GM12878 (cell line): ENCODE measurements around the gene DNHD1. TPM values are rescaled to one million over a fixed set of nuclear protein-coding genes. Genes with fewer than 3 reads are reported as not detected.

Source experiments
- ATAC-seq: fragments of 200-7000 bp; cut with Tn5 transposase; 3 replicates; pipeline ENCODE4 v1.9.1; 2020; ENCODE audit warnings: mild to moderate bottlenecking, moderate library complexity
- BruUV-seq: library from RNA; stranded (reverse); fragments of 400-500 nt; replicated peaks from 2 replicates; lab custom pipeline; 2021; lab: Mats Ljungman, UMichigan
- CTCF ChIA-PET: fragments of 300-600 bp; sonication (Branson Sonifier 250); formaldehyde crosslinking; extraction: SDS; loops from one replicate; lab custom pipeline; 2021; ENCODE audit warnings: inconsistent platforms; lab: Yijun Ruan, JAX
- POLR2A ChIA-PET: fragments of 350-600 bp; formaldehyde crosslinking; extraction: SDS; loops from one replicate; lab custom pipeline; 2021; ENCODE audit warnings: inconsistent platforms; lab: Charles Lee
- RAD21 ChIA-PET: fragments of 300-600 bp; sonication (Branson Sonifier 250); formaldehyde crosslinking; loops from one replicate; lab custom pipeline; 2023; ENCODE audit warnings: antibody characterized with exemption; ENCODE audit not compliant: unreplicated experiment; lab: Charles Lee
- SMC1A ChIA-PET: fragments of 300-600 bp; sonication (Branson Sonifier 250); formaldehyde crosslinking; loops from one replicate; lab custom pipeline; 2023; ENCODE audit not compliant: unreplicated experiment, uncharacterized antibody; lab: Charles Lee
- DNase-seq: peaks from one replicate; pipeline ENCODE4 v3.0.0-alpha.2; 2011; ENCODE audit warnings: low read depth, low spot score
- FAIRE-seq: peaks from 3 replicates; lab custom pipeline; 2011; peaks lifted over from hg19 to GRCh38; lab: Jason Lieb, UNC
- H2AFZ ChIP-seq: 2 replicates; pipeline ENCODE4 v1.6.0; 2011; ENCODE audit warnings: low read depth, low read length, control low read depth; ENCODE audit not compliant: control insufficient read depth
- H3K27ac ChIP-seq: 2 replicates; pipeline ENCODE4 v1.5.1; 2011; ENCODE audit warnings: control low read depth; ENCODE audit not compliant: control insufficient read depth, insufficient read depth
- H3K27me3 ChIP-seq, 2 experiments: replicated peaks in 1 of 2; 2 replicates each; pipeline versions ENCODE4 v1.6.0 to v1.6.1; 2011; ENCODE audit warnings: low read length in 1 of 2; ENCODE audit not compliant: control insufficient read depth in 2 of 2, insufficient read depth in 2 of 2
- H3K36me3 ChIP-seq, 2 experiments: 2 replicates each; pipeline ENCODE4 v1.5.1; 2011; ENCODE audit warnings: low read length in 1 of 2; ENCODE audit not compliant: control insufficient read depth in 2 of 2, insufficient read depth in 2 of 2
- H3K4me1 ChIP-seq: 2 replicates; pipeline ENCODE4 v1.6.1; 2011; ENCODE audit warnings: mild to moderate bottlenecking, low read length, moderate library complexity, mixed read lengths; ENCODE audit not compliant: control insufficient read depth, insufficient read depth
- H3K4me2 ChIP-seq: 2 replicates; pipeline ENCODE4 v1.6.0; 2011; ENCODE audit warnings: control low read depth; ENCODE audit not compliant: control insufficient read depth, insufficient read depth
- H3K4me3 ChIP-seq: fragments of 200-600 bp; sonication (generic); 2 replicates; pipeline ENCODE4 v1.5.1; 2016
- H3K79me2 ChIP-seq: 2 replicates; pipeline ENCODE4 v1.6.0; 2011; ENCODE audit warnings: low read length; ENCODE audit not compliant: control insufficient read depth, insufficient read depth
- H3K9ac ChIP-seq: 2 replicates; pipeline ENCODE4 v1.8.0; 2011; ENCODE audit warnings: low read length, control low read depth, mixed read lengths; ENCODE audit not compliant: control insufficient read depth, insufficient read depth
- H3K9me3 ChIP-seq: replicated peaks from 3 replicates; pipeline ENCODE4 v1.5.1; 2011; ENCODE audit warnings: mild to moderate bottlenecking, low read length; ENCODE audit not compliant: control insufficient read depth, insufficient read depth
- H4K20me1 ChIP-seq: 2 replicates; pipeline ENCODE4 v1.6.0; 2011; ENCODE audit not compliant: control insufficient read depth, insufficient read depth
- ASH2L ChIP-seq: fragments of 300-600, 200-600 bp; sonication (generic); IDR thresholded peaks from 2 replicates; pipeline ENCODE4 v1.6.1; 2017; ENCODE audit warnings: low read depth, mild to moderate bottlenecking, borderline replicate concordance
- CEBPB ChIP-seq, 2 experiments: fragments of 150-350 bp in 1 of 2; IDR thresholded peaks; 2 replicates each; pipeline ENCODE4 v1.6.1; 2012 to 2014; ENCODE audit warnings: low read depth in 2 of 2, low read length in 2 of 2, borderline replicate concordance in 1 of 2, inconsistent platforms in 1 of 2
- EED ChIP-seq: sonication (generic); IDR thresholded peaks from 2 replicates; pipeline ENCODE4 v1.6.1; 2016; ENCODE audit warnings: antibody characterized with exemption, low read depth
- ETV6 ChIP-seq, 2 experiments: fragments of 450-650 bp in 1 of 2; IDR thresholded peaks in 1 of 2; conservative IDR thresholded peaks in 1 of 2; 2 replicates each; pipeline ENCODE4 v1.6.1; 2014; ENCODE audit warnings: antibody characterized with exemption in 1 of 2, borderline replicate concordance in 1 of 2, low read depth in 1 of 2, mild to moderate bottlenecking in 1 of 2, moderate library complexity in 1 of 2
- GATAD2B ChIP-seq: fragments of 450-650 bp; conservative IDR thresholded peaks from 2 replicates; pipeline ENCODE4 v1.6.1; 2017; ENCODE audit warnings: low read depth, mild to moderate bottlenecking, moderate library complexity
- MEF2A ChIP-seq: IDR thresholded peaks from 2 replicates; pipeline ENCODE4 v1.6.1; 2011; ENCODE audit warnings: low read depth, mild to moderate bottlenecking, low read length, moderate library complexity; ENCODE audit not compliant: insufficient read depth
- NFXL1 ChIP-seq: fragments of 450-650 bp; IDR thresholded peaks from 2 replicates; pipeline ENCODE4 v1.6.1; 2017; ENCODE audit warnings: antibody characterized with exemption, mild to moderate bottlenecking, borderline replicate concordance
- NFYA ChIP-seq: IDR thresholded peaks from 2 replicates; pipeline ENCODE4 v1.6.1; 2011; ENCODE audit warnings: low read depth, mild to moderate bottlenecking, low read length, improper control_type of control experiment, borderline replicate concordance
- NFYB ChIP-seq: IDR thresholded peaks from 2 replicates; pipeline ENCODE4 v1.6.1; 2011; ENCODE audit warnings: low read depth, mild to moderate bottlenecking, low read length, improper control_type of control experiment, moderate library complexity; ENCODE audit not compliant: insufficient read depth
- NRF1 ChIP-seq: conservative IDR thresholded peaks from 2 replicates; pipeline ENCODE4 v1.6.1; 2011; ENCODE audit warnings: mild to moderate bottlenecking, low read depth, low read length, improper control_type of control experiment
- PML ChIP-seq: IDR thresholded peaks from 2 replicates; pipeline ENCODE4 v1.6.1; 2012; ENCODE audit warnings: low read length, inconsistent platforms
- RB1 ChIP-seq: fragments of 450-650 bp; formaldehyde crosslinking; IDR thresholded peaks from 2 replicates; pipeline ENCODE4 v1.6.1; 2017; ENCODE audit warnings: mild to moderate bottlenecking, borderline replicate concordance
- SIX5 ChIP-seq: IDR thresholded peaks from 2 replicates; pipeline ENCODE4 v1.6.1; 2011; ENCODE audit warnings: mild to moderate bottlenecking, low read depth, low read length, moderate library complexity; ENCODE audit not compliant: severe bottlenecking
- SP1 ChIP-seq: IDR thresholded peaks from one replicate; pipeline ENCODE4 v1.6.1; 2011; ENCODE audit warnings: low read depth, low read length
- SUPT20H ChIP-seq: IDR thresholded peaks from 2 replicates; pipeline ENCODE4 v1.6.1; 2011; ENCODE audit warnings: low read depth, mild to moderate bottlenecking, low read length, moderate library complexity, borderline replicate concordance; ENCODE audit not compliant: control insufficient read depth
- YY1 ChIP-seq: IDR thresholded peaks from 2 replicates; pipeline ENCODE4 v1.6.1; 2011; ENCODE audit warnings: low read depth, mild to moderate bottlenecking, low read length
- ZSCAN29 ChIP-seq: fragments of 450-650 bp; IDR thresholded peaks from 2 replicates; pipeline ENCODE4 v1.6.1; 2017; ENCODE audit warnings: mild to moderate bottlenecking, moderate library complexity
- WGBS: methylation state at CpG from one replicate; pipeline ENCODE4 v1.1.6; 2016; ENCODE audit warnings: low lambda C conversion rate; ENCODE audit not compliant: insufficient replicate concordance, insufficient coverage; ENCODE audit errors: missing lambda C conversion rate; 5-methylcytosine and 5-hydroxymethylcytosine counted together
- in situ Hi-C: fragments of 300-500 bp; cut with MboI; formaldehyde crosslinking; loops from 9 replicates; pipeline ENCODE4 v1.14.3; 2018; ENCODE audit warnings: mixed read lengths
- intact Hi-C: fragments of 100-400 bp; cut with micrococcal nuclease; formaldehyde crosslinking; loops from one replicate; pipeline ENCODE4 v1.14.2; 2022; ENCODE audit not compliant: unreplicated experiment
- polyA plus RNA-seq, 11 experiments: library from polyadenylated mRNA; depleted of rRNA in 4 of 11; unstranded in 6 of 11; stranded (reverse) in 5 of 11; fragments of >200 nt; fragmentation: Nextera tagmentation in 4 of 11; fragmentation: Illumina TruSeq in 1 of 11; extraction: Ambion mirVana in 4 of 11; extraction: Trizol in 1 of 11; gene quantifications; 1 replicate in 1 of 11; 2 replicates in 10 of 11; pipeline versions ENCODE4 v1.2.1 to v1.2.3, GENCODE V29; 2011 to 2016; ENCODE audit warnings: inconsistent platforms in 2 of 11, missing spikeins in 2 of 11, low read depth in 1 of 11
- total RNA-seq, 4 experiments: library from RNA; depleted of rRNA in 3 of 4; stranded (reverse); fragments of >200 nt in 3 of 4; fragmentation: Illumina TruSeq in 1 of 4; extraction: Trizol in 1 of 4; gene quantifications; 2 replicates each; pipeline versions ENCODE4 v1.2.1 to v1.2.3, GENCODE V29; 2013 to 2021
- TF ChIP-seq, protein P1 (sequence below): IDR thresholded peaks from 2 replicates; pipeline ENCODE4 v1.6.1; 2011; ENCODE audit warnings: borderline replicate concordance, low read depth, mild to moderate bottlenecking, moderate library complexity, mixed read lengths, low read length; ENCODE audit not compliant: insufficient read depth; ENCODE audit errors: extremely low read length
- TF ChIP-seq, protein P2 (sequence below): IDR thresholded peaks from 2 replicates; pipeline ENCODE4 v1.6.1; 2012; ENCODE audit warnings: low read depth, low read length, improper control_type of control experiment
- TF ChIP-seq, protein P3 (sequence below): IDR thresholded peaks from 2 replicates; pipeline ENCODE4 v1.6.1; 2011; ENCODE audit warnings: low read depth, mild to moderate bottlenecking, low read length, moderate library complexity, borderline replicate concordance; ENCODE audit errors: extremely low read depth
- TF ChIP-seq, protein P4 (sequence below): IDR thresholded peaks from 2 replicates; pipeline ENCODE4 v1.6.1; 2012; ENCODE audit warnings: low read depth, low read length, improper control_type of control experiment

DNHD1 gene
- total and polyA plus RNA-seq, 10 of the 15 experiments (the other 5 are each of a cell fraction or from before 2014, with no cell fraction given): 0.99 to 16.9 (median 8.6) TPM

DNA sequence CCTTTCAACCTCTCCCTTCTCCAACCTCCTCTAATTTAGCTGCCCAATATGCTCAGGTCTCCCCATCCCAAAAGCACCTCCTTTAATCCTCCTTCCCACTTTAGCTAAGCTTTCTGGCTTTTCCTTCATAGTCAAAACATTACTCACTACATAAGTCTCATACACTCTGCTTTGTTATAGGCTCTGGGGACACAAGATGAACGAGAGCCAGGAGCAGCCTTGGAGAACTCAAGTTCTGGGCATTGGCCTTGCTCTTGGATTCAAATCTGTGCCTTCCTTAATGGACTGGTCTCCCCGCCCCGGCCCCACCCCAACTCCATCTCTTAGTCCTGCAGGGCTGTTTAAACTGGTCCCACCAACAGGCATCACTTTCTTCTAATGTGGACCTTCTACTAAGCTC is 44.9 kb upstream of the DNHD1 start (continued):
- TF ChIP-seq NFXL1: no peak
- no peak for TF ChIP-seq CEBPB (IDR thresholded peaks at IDR 0.05; ENCODE audit: borderline replicate concordance in 1 of 2, low read depth in 2 of 2, low read length in 2 of 2)
- no peak for TF ChIP-seq ASH2L
- TF ChIP-seq ETV6 (conservative IDR thresholded peaks at IDR 0.05 in 1 of 2, IDR thresholded peaks at IDR 0.05 in 1 of 2; ENCODE audit: borderline replicate concordance in 1 of 2, low read depth in 1 of 2): no peak
- TF ChIP-seq, protein P1, sequence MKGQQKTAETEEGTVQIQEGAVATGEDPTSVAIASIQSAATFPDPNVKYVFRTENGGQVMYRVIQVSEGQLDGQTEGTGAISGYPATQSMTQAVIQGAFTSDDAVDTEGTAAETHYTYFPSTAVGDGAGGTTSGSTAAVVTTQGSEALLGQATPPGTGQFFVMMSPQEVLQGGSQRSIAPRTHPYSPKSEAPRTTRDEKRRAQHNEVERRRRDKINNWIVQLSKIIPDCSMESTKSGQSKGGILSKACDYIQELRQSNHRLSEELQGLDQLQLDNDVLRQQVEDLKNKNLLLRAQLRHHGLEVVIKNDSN: no peak
- no peak for TF ChIP-seq SIX5
- TF ChIP-seq, protein P2, sequence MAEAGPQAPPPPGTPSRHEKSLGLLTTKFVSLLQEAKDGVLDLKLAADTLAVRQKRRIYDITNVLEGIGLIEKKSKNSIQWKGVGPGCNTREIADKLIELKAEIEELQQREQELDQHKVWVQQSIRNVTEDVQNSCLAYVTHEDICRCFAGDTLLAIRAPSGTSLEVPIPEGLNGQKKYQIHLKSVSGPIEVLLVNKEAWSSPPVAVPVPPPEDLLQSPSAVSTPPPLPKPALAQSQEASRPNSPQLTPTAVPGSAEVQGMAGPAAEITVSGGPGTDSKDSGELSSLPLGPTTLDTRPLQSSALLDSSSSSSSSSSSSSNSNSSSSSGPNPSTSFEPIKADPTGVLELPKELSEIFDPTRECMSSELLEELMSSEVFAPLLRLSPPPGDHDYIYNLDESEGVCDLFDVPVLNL: no peak
- TF ChIP-seq NRF1: no peak

DNA sequence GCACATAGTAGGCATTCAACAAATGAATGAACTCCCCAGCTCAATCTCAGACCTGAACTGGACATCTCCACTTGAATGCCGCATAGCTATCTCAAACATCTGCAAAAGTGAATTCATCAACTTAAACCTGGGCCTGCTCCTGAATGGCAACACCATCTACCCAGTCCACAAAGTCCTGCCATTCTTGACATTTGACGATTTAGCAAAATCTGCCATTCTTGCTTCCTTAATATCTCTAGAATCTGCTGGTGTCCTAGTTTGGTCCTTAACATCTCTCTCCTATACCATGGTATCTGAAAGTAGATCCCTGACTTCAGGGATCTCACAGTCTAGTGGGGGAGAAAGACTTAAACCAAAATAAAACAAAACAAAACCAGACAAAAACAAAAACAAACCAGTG is 43.9 kb upstream of the DNHD1 start:
- Histone ChIP-seq H3K4me1 (no peaks in the 10 kb centered on the region), H3K4me2 (no peak overlapping the region), H3K9me3 (no peaks in the 10 kb centered on the region), H3K27me3 (no peaks in the 10 kb centered on the region), H3K36me3 (no peaks in the 10 kb centered on the region; a peak in 1 of 4 replicates), H4K20me1 (no peaks in the 10 kb centered on the region), H3K27ac (no peak overlapping the region), H3K4me3 (no peak overlapping the region), H2AFZ (no peak overlapping the region), H3K9ac (no peak overlapping the region), H3K79me2 (no peaks in the 10 kb centered on the region)
- RAD21 ChIA-PET: interaction anchor here (1.0 to 1.4 kb wide), 2 partner anchors 9 to 51 kb away, joined by 3 to 8 read pairs; no protein-coding TSS in a partner anchor
- FAIRE-seq: no peak
- in situ Hi-C loops: no loop called here
- BruUV-seq: no TSS peak
- DNase-seq: no peak
- SMC1A ChIA-PET: interaction anchor here (0.9 to 2.0 kb wide), 4 partner anchors 9 to 74 kb away, joined by 3 to 6 read pairs (median 4); no protein-coding TSS in a partner anchor
- intact Hi-C loops: no loop called here
- CTCF ChIA-PET: interaction anchor here (0.7 to 17.4 kb wide), 7 partner anchors 9 to 253 kb away, joined by 3 to 560 read pairs (median 4); no protein-coding TSS in a partner anchor
- ATAC-seq: no peak
- POLR2A ChIA-PET: no interaction called here
- 100% methylated on average over 2 of the region's 2 CpGs for WGBS
- TF ChIP-seq, protein P3, sequence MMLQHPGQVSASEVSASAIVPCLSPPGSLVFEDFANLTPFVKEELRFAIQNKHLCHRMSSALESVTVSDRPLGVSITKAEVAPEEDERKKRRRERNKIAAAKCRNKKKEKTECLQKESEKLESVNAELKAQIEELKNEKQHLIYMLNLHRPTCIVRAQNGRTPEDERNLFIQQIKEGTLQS: no peak
- no peak for TF ChIP-seq GATAD2B
- no peak for TF ChIP-seq ZSCAN29
- TF ChIP-seq SP1: no peak
- no peak for TF ChIP-seq NFYB
- no peak for TF ChIP-seq RB1
- TF ChIP-seq PML: no peak
- TF ChIP-seq, protein P4, sequence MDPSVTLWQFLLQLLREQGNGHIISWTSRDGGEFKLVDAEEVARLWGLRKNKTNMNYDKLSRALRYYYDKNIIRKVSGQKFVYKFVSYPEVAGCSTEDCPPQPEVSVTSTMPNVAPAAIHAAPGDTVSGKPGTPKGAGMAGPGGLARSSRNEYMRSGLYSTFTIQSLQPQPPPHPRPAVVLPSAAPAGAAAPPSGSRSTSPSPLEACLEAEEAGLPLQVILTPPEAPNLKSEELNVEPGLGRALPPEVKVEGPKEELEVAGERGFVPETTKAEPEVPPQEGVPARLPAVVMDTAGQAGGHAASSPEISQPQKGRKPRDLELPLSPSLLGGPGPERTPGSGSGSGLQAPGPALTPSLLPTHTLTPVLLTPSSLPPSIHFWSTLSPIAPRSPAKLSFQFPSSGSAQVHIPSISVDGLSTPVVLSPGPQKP: no peak
- TF ChIP-seq MEF2A: no peak
- TF ChIP-seq NFYA: no peak
- TF ChIP-seq YY1: no peak
- no peak for TF ChIP-seq SUPT20H
- no peak for TF ChIP-seq EED
